ENCODE results near the gene RAB7B.

The RAB7B gene

DNA sequence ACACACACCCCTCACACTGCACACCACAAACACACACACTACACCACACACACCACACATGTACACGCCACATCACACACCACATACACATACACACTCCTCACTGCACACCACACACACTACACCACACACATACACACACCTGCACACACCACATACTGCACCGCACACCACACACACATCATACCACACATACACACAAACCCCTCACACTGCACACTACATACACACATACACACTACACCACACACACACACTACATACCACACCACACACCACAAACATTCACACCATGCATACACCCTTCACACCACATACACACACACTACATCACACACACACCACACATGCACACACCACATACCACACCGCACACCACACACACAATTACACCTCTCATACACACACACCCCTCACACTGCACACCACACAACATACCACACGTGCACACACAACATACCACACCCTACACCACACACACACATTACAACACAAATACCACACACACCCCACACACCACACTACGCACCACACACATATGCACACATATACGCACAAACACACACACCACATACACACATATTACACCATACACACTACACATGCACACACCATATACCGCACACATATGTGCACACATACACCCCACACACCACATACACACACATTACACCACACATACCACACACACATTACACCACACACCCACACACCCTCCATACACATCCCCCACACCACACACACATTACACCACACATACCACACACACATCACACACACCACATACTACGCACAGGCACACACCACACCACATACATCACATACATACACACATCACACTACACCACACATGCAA, 29.6 kb downstream of the RAB7B start:
- no peak for TF ChIP-seq JUND (IDR thresholded peaks at IDR 0.05; ENCODE audit: low read depth)
- in situ Hi-C loops (cut with HindIII; ENCODE audit: low pct_unique_long_range_greater_than_20kb, low sequenced_read_pairs), result no loop called here

DNA sequence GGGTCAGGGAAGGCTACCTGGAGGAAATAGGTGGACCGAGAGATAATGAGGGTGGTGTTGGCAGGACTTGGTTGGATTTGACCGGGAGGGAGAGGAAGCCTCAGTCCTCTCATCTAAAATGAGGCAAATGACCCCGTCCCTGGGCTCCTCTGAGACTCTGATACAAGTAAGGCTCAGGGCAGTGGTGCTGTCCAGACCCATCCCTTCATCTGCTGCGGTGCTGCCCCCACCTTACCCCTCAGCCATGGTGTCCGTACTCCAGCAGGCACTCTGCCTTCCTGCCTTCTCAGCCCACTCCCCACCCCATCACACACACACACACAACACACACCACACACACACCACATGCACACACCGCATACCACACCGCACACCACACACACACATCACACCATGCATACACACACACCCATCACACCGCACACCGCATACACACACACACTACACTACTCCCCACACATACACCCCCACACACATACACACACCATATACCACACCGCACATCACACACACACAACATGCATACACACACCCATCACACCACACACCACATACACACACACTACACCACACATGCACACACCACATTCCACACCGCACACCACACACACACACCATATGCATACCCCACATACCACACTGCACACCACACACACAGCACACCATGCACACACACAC, 30.6 kb downstream of the RAB7B start:
- in situ Hi-C loops (cut with HindIII; ENCODE audit: low pct_unique_long_range_greater_than_20kb, low sequenced_read_pairs), result no loop called here
- DNase-seq (ENCODE audit: low read depth in 1 of 2, low spot score in 1 of 2), result no peak
- no peak for TF ChIP-seq JUND (IDR thresholded peaks at IDR 0.05; ENCODE audit: low read depth)

More for the DNA sequence above, 29.6 kb downstream of the RAB7B start:
- no peak for DNase-seq (ENCODE audit: low read depth in 1 of 2, low spot score in 1 of 2)

DNA sequence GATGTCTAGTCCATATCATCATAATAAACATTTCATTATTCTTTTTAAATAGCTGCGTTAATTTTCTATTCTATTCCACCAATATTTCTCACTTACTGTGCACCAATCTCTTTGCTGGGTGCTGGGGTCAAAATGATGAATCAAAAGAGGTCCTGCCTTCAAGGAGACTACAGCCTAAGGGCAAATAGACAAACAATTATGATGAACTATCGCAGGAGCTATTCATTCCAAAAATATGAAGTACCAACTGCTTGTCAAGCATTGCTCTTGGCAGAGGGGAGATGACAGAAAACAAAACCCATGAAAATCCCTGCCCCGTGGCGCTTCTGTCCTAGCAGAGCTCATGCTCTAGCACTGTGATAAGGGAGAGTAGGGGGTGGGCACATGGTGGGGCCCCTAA, 31.1 kb downstream of the RAB7B start:
- no peak for DNase-seq (ENCODE audit: low read depth in 1 of 2, low spot score in 1 of 2)
- in situ Hi-C loops (cut with HindIII; ENCODE audit: low pct_unique_long_range_greater_than_20kb, low sequenced_read_pairs), result no loop called here
- no peak for TF ChIP-seq JUND (IDR thresholded peaks at IDR 0.05; ENCODE audit: low read depth)

DNA sequence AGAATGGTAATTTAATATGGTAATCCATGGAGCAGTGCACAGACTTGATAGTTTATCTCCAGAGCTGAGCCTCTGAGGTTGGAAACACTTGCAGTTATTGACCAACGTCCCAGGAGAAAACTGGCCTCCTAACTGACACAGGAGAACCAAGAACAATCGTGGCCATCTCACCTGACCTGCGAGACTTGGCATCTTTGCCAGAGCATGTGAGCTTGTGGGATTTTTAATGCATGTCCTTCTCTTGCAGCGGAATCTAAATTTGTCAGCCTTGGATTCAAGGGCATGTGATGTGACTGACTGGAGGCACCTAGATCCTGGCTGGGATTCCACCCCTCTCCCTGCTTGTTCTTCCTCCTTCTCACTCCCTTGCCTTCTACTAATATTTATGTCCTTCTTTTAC, 32.1 kb downstream of the RAB7B start:
- DNase-seq (ENCODE audit: low read depth in 1 of 2, low spot score in 1 of 2), result no peak
- in situ Hi-C loops (cut with HindIII; ENCODE audit: low pct_unique_long_range_greater_than_20kb, low sequenced_read_pairs), result no loop called here

DNA sequence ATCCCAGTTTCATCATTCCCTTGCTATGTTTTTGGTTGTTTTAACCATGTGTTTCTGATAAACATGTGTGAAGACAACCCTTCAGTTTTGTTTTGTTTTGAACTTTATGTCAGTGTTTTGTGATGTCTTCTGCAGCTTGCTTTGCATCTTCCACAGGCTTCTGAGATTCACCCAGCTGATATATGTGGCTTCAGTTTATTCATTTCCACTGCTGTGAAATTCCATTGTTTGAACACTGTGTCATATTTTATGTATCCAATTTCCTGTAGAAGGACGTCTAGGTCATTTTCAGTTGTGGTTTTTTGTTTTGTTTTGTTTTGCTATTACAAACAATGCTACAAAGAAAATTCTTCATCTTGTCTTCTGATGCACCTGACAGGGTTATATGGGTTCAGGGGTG, 32.7 kb downstream of the RAB7B start:
- no peak for DNase-seq (ENCODE audit: low read depth in 1 of 2, low spot score in 1 of 2)
- no peak for TF ChIP-seq JUND (IDR thresholded peaks at IDR 0.05; ENCODE audit: low read depth)
- in situ Hi-C loops (cut with HindIII; ENCODE audit: low pct_unique_long_range_greater_than_20kb, low sequenced_read_pairs), result no loop called here

More for the DNA sequence above, 32.1 kb downstream of the RAB7B start:
- no peak for TF ChIP-seq JUND (IDR thresholded peaks at IDR 0.05; ENCODE audit: low read depth)

DNA sequence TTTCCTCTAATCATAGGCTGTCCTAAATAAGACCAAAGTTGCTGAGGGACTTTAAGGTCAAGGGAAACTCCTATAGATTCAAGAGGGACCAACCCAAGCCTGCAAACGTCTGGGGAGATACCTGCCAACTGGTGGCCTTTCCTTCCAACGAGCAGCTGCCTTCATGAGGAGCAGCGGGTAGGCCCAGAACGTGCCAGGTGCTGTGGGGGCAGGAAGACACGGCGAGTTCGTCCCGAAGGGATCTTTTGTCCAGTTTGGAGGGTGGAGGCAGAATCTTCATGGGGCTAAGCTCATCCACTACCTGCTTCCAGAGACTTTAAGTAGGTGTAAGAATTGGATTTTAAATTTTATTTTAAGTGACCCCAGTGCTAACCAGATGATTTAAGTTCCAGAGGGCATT, 34.0 kb downstream of the RAB7B start:
- TF ChIP-seq JUND (IDR thresholded peaks at IDR 0.05; ENCODE audit: low read depth), result no peak
- no peak for DNase-seq (ENCODE audit: low read depth in 1 of 2, low spot score in 1 of 2)
- in situ Hi-C loops (cut with HindIII; ENCODE audit: low pct_unique_long_range_greater_than_20kb, low sequenced_read_pairs), result no loop called here

DNA sequence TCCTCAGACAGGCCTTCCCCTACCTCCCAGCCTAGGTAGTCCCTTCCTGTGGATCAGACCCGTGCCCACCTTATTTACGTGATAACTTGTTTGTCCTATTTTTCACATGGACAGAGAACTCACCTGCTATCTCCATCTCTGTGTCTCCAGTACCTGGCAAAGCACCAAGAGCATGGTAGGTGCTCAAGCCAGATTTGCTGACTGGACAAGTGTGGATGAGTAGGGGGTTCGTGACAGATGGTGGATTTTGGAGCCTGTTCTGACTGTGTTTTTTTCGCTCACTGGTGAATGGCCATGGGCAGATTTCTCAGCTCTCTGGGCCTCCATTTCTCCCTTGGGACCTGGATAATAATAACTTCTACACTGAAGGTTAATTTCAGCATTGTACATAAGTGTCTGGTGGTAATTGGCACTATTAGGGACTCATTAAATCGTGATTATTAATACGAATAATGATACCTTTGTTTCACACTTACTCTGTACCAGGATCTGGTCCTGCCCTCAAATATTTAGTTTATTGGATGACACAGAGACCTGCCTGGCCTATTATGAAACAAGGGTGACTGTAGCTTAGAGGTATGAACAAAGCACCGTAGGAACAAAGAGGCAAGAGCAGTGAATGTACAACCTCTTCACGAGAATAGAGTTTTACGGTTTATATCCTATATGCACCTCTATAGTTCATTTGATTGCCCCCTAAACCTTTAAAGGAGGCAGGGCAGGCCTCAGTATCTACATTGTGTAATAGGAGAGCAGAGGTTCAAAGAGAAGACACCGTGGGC, 35.5 kb downstream of the RAB7B start:
- TF ChIP-seq JUND (IDR thresholded peaks at IDR 0.05; ENCODE audit: low read depth), result no peak
- no peak for DNase-seq (ENCODE audit: low read depth in 1 of 2, low spot score in 1 of 2)
- in situ Hi-C loops (cut with HindIII; ENCODE audit: low pct_unique_long_range_greater_than_20kb, low sequenced_read_pairs), result no loop called here

DNA sequence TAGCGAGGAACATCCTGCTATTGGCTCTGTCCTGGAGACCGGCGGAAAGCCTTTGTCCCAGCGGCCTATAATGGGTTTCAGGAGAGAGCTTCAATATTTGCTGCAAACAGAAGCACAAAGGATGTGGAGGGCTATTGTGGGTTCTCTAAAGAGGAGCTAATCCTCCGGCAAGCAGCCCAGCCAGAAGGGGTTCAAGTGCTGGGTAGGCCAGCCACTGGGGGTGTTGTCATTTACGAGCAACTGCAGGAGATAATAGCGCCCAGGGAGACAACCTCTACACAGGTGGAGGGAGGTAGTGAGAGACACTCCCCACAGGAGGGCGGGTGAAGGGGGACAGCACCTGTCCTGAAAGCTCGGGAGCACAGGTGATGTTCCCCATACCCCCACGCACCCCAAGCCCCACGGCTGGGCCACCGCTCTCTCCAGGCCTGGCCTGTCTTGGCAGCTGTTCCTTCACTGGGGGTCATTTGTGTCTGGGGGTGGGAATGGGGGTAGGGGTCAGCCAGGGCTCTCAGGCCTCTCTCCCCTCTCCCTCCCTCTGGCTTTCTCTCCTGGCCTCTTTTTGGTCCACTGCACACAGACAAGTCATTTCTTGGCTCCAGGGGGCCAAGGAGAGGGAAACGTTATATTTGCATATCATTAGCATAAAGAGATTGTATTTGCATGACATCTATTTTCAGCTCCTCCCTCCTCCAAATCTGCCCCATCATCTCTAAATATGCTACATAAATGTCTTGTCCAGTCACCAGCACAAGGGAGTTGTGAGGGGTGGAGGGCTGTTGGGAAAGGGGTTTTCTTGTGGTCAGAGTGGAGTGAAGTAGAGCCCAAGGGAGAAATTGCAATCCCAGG, 37.9 kb downstream of the RAB7B start:
- in situ Hi-C loops (cut with HindIII; ENCODE audit: low pct_unique_long_range_greater_than_20kb, low sequenced_read_pairs), result no loop called here
- no peak for DNase-seq (ENCODE audit: low read depth in 1 of 2, low spot score in 1 of 2)
- no peak for TF ChIP-seq JUND (IDR thresholded peaks at IDR 0.05; ENCODE audit: low read depth)

DNA sequence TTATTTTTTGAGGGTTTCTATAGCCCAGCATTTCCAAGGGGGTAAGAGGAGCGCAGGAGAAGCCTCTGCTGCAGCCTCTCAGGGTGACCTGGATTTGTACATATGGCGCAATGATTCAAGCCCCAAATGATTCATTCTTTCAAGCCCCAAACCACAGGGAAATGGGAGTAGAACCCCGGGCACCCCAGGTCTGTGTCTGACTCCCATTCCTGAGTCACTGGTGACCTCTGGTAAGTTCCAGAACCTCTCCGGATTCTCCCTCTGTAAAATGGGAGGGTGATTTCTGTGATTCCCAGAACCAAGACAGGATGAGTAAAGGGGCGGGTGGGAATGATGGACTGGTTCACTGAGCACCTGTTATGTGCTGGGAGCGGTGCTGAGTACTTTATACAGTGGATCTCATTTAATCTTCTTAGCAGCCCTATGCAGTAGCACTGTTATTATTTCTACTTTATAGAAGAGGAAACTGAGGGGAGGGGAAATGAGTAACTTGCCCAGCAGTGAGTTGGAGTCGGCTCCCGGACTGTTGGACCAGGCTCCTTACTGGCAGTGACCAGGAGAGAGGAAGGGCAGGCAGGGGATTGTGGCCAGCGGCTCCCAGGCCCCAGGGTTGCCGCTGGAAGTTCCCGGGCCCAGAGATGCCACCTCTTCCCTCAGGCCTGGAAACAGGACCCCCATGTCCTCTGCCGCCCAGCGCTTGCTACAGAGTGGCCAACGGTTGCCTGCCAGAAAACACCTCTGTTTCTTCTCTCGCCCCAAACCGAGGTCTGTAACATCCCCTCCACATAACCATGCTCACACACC, 39.6 kb downstream of the RAB7B start:
- no peak for DNase-seq (ENCODE audit: low read depth in 1 of 2, low spot score in 1 of 2)
- in situ Hi-C loops (cut with HindIII; ENCODE audit: low pct_unique_long_range_greater_than_20kb, low sequenced_read_pairs), result no loop called here
- no peak for TF ChIP-seq JUND (IDR thresholded peaks at IDR 0.05; ENCODE audit: low read depth)

DNA sequence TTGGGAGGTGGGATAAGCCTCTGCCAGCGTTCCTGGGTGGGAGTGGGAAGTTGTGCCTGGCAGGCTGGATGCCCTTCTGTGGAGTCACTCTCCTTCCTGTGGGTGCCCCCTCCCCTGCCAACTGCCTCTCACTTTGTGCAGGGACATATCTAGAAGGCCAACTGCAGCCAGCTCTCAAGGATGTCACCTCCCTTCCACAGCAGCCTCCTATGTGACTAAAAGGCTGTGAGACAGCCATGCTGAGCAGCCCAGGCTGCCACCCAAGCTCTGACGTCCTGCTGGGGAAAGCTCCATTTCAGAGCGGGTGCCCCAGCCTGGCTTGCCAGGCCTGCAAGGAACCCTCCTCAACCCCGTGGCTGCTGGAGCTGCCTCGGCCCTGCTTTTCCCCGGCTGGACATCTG, 40.4 kb downstream of the RAB7B start:
- in situ Hi-C loops (cut with HindIII; ENCODE audit: low pct_unique_long_range_greater_than_20kb, low sequenced_read_pairs), result no loop called here
- TF ChIP-seq JUND (IDR thresholded peaks at IDR 0.05; ENCODE audit: low read depth), result no peak
- no peak for DNase-seq (ENCODE audit: low read depth in 1 of 2, low spot score in 1 of 2)
